GM12875 (cell line): ENCODE results near the gene ENTPD2.

ENCODE experiments used
- H3K4me3 ChIP-seq: one replicate; pipeline ENCODE4 v1.5.1; 2011; ENCODE audit warnings: low read depth, low read length, control low read depth
- CTCF ChIP-seq: IDR thresholded peaks from 2 replicates; pipeline ENCODE4 v1.5.1; 2011; ENCODE audit warnings: low read depth, mild to moderate bottlenecking, control low read depth, inconsistent platforms, low read length, moderate library complexity, borderline replicate concordance; ENCODE audit not compliant: insufficient read depth

ENTPD2 gene

GRCh38 chr9:137084526-137084925 is 30.7 kb upstream of the ENTPD2 start:
- no peak overlapping the region for H3K4me3 ChIP-seq
- no peak for TF ChIP-seq CTCF

GRCh38 chr9:137083394-137084004 is 29.6 kb upstream of the ENTPD2 start:
- no peak for TF ChIP-seq CTCF
- H3K4me3 ChIP-seq = no peak overlapping the region

GRCh38 chr9:137082925-137083290 is 29.0 kb upstream of the ENTPD2 start:
- no peak overlapping the region for H3K4me3 ChIP-seq
- TF ChIP-seq CTCF = no peak

- no peak overlapping the region for H3K4me3 ChIP-seq
- TF ChIP-seq CTCF = no peak
These were observed 28.5 kb upstream of the ENTPD2 start for GRCh38 chr9:137082222-137082924.

GRCh38 chr9:137080260-137081122 is 26.6 kb upstream of the ENTPD2 start:
- no peak for TF ChIP-seq CTCF
- no peak overlapping the region for H3K4me3 ChIP-seq

- H3K4me3 ChIP-seq = no peak overlapping the region
- no peak for TF ChIP-seq CTCF
These were observed 25.5 kb upstream of the ENTPD2 start for GRCh38 chr9:137079401-137079787.
